ENCODE results near the gene YES1. TPM values are rescaled to one million over a fixed set of nuclear protein-coding genes. Genes with fewer than 3 reads are reported as not detected.
"Not testable (repeated sequence)": the region's sequence is repeated elsewhere in the genome, so short reads cannot be mapped to it uniquely, and the experiment has no call there.

Gene YES1
- total RNA-seq, 1 experiment from 2014 or later: 81.7 TPM

DNA sequence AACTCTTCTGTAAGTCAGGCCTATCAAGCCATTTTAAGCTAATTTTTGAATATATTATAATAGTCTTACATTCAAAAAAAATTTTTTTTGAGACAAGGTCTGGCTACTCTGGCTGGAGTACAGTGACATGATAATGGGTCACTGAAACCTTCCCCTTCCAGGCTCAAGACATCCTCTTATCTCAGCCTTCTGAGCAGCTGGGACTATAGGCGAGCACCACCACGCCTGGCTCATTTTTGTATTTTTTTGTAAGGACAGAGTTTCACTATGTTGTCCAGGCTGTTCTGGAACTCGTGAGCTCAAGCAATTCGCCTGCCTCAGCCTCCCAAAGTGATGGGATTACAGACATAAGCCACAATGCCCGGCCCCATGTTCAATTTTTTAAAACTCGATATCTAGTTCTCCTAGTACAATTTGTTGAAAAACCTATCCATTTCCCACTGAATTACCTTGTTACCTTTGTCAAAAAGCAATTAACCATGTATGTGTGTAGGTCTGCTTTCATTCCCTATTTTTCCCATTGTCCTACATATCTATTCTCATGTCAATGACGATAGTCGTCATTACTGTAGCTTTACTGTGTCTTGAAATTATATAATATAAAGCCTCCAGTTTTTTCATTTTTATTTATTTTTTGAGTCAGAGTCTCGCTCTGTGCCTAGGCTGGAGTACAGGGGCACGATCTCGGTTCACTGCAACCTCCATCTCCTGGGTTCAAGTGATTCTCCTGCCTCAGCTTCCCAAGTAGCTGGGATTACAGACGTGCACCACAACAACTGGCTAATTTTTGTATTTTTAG, 44.8 kb downstream of the YES1 start:
- Mint-ChIP-seq H3K27me3 (ENCODE audit: insufficient read depth, unreplicated experiment) (no peaks in the 10 kb centered on the region), H3K36me3 (ENCODE audit: insufficient read depth, unreplicated experiment) (peaks cover 5% of the 10 kb centered on the region), H3K4me3 (ENCODE audit: unreplicated experiment) (no peak overlapping the region), H3K27ac (ENCODE audit: low read depth, unreplicated experiment) (no peak overlapping the region), H3K4me1 (ENCODE audit: insufficient read depth, unreplicated experiment) (peaks cover 6% of the 10 kb centered on the region), H3K9me3 (ENCODE audit: unreplicated experiment) (no peaks in the 10 kb centered on the region)
- intact Hi-C loops (cut with micrococcal nuclease): no loop called here
- DNase-seq (ENCODE audit: unreplicated experiment): no peak
- TF ChIP-seq CTCF (IDR thresholded peaks at IDR 0.05; ENCODE audit: unreplicated experiment): no peak
- no TSS peak for BruUV-seq (replicated peaks)
- ChIA-PET CTCF (interaction anchor here (1.0 to 1.2 kb wide), 2 partner anchors 14 to 63 kb away, joined by 3 to 4 read pairs; no protein-coding TSS in a partner anchor), POLR2A (no interaction called here)

- POLR2A ChIA-PET: no interaction called here
- intact Hi-C loops (cut with micrococcal nuclease): no loop called here
- Mint-ChIP-seq H3K36me3 (ENCODE audit: insufficient read depth, unreplicated experiment) (peaks cover 5% of the 10 kb centered on the region), H3K27me3 (ENCODE audit: insufficient read depth, unreplicated experiment) (no peaks in the 10 kb centered on the region), H3K9me3 (ENCODE audit: unreplicated experiment) (no peaks in the 10 kb centered on the region), H3K27ac (ENCODE audit: low read depth, unreplicated experiment) (no peak overlapping the region), H3K4me1 (ENCODE audit: insufficient read depth, unreplicated experiment) (peaks cover 6% of the 10 kb centered on the region), H3K4me3 (ENCODE audit: unreplicated experiment) (no peak overlapping the region)
- BruUV-seq (replicated peaks): no TSS peak
- CTCF ChIA-PET: interaction anchor here (1.2 kb wide), 1 partner anchor 15 kb away, joined by 3 read pairs; no protein-coding TSS in a partner anchor
- no peak for DNase-seq (ENCODE audit: unreplicated experiment)
- TF ChIP-seq CTCF (IDR thresholded peaks at IDR 0.05; ENCODE audit: unreplicated experiment): no peak
These were observed 45.5 kb downstream of the YES1 start for GRCh38 chr18:766550-766860.

DNA sequence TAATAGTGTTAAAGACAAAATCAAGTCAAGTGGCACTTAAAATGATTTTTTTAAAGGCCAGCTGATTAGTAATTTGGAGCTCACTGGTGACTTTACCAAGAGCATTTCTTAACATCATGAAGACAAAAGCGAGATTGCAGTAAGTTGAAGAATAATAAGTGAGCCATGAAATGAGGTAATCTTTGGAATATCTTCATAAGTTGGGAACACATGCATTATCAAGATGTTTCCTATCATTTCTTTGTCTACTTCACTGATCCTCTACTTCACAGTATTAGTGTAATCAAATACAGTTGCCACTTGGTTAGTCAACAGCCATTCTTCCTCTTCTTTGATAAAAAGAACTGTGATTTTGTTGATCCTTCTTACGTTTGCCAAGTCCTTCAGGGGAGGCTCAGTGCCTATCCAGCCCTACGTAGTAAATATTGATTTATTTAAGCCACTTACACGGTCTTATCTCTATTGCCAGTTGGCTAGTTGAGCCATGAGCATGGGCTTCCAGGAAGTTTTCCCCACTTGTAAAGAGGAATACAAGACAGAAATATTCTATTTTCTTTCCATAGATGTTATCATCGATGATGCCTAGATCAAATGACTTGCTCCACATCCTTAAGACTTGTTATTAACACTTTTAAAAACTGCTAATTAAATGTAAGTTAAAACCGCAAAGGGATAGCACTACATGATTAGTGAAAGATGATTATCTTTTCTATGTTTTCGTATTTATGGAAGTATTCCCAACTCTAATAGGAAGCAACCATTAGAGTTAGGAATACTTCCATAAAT, 46.1 kb downstream of the YES1 start:
- ChIA-PET POLR2A (interaction anchor here (1.9 kb wide), 1 partner anchor 47 kb away, joined by 5 read pairs; no protein-coding TSS in a partner anchor), CTCF (interaction anchor here (0.8 kb wide), 1 partner anchor 66 kb away, joined by 3 read pairs; no protein-coding TSS in a partner anchor)
- peaks cover 5% of the 10 kb centered on the region for H3K36me3 Mint-ChIP-seq (ENCODE audit: insufficient read depth, unreplicated experiment)
- H3K4me3 Mint-ChIP-seq (ENCODE audit: unreplicated experiment): no peak overlapping the region
- H3K9me3 Mint-ChIP-seq (ENCODE audit: unreplicated experiment): no peaks in the 10 kb centered on the region
- DNase-seq (ENCODE audit: unreplicated experiment): no peak
- H3K27me3 Mint-ChIP-seq (ENCODE audit: insufficient read depth, unreplicated experiment): no peaks in the 10 kb centered on the region
- no peak for TF ChIP-seq CTCF (IDR thresholded peaks at IDR 0.05; ENCODE audit: unreplicated experiment)
- no TSS peak for BruUV-seq (replicated peaks)
- intact Hi-C loops (cut with micrococcal nuclease): no loop called here
- no peak overlapping the region for H3K27ac Mint-ChIP-seq (ENCODE audit: low read depth, unreplicated experiment)
- peaks cover 6% of the 10 kb centered on the region for H3K4me1 Mint-ChIP-seq (ENCODE audit: insufficient read depth, unreplicated experiment)

GRCh38 chr18:759864-760263, 52.2 kb downstream of the YES1 start:
- H3K4me3 Mint-ChIP-seq (ENCODE audit: unreplicated experiment); H3K27me3 Mint-ChIP-seq (ENCODE audit: insufficient read depth, unreplicated experiment); H3K4me1 Mint-ChIP-seq (ENCODE audit: insufficient read depth, unreplicated experiment); BruUV-seq (replicated peaks); DNase-seq (ENCODE audit: unreplicated experiment); H3K9me3 Mint-ChIP-seq (ENCODE audit: unreplicated experiment); intact Hi-C loops (cut with micrococcal nuclease); H3K27ac Mint-ChIP-seq (ENCODE audit: low read depth, unreplicated experiment); POLR2A ChIA-PET: not testable (repeated sequence)
- CTCF ChIA-PET: interaction anchor here (0.6 to 3.5 kb wide), 2 partner anchors 70 to 171 kb away, joined by 3 to 16 read pairs; no protein-coding TSS in a partner anchor
- peaks cover 22% of the 10 kb centered on the region for H3K36me3 Mint-ChIP-seq (ENCODE audit: insufficient read depth, unreplicated experiment)
